ENCODE data around the gene UBP1. TPM values are rescaled to one million over a fixed set of nuclear protein-coding genes. Genes with fewer than 3 reads are reported as not detected.
"Not testable (repeated sequence)": the region's sequence is repeated elsewhere in the genome, so short reads cannot be mapped to it uniquely, and the experiment has no call there.

UBP1 gene
- 48.0 TPM for polyA plus RNA-seq (ENCODE audit: insufficient read length)

DNA sequence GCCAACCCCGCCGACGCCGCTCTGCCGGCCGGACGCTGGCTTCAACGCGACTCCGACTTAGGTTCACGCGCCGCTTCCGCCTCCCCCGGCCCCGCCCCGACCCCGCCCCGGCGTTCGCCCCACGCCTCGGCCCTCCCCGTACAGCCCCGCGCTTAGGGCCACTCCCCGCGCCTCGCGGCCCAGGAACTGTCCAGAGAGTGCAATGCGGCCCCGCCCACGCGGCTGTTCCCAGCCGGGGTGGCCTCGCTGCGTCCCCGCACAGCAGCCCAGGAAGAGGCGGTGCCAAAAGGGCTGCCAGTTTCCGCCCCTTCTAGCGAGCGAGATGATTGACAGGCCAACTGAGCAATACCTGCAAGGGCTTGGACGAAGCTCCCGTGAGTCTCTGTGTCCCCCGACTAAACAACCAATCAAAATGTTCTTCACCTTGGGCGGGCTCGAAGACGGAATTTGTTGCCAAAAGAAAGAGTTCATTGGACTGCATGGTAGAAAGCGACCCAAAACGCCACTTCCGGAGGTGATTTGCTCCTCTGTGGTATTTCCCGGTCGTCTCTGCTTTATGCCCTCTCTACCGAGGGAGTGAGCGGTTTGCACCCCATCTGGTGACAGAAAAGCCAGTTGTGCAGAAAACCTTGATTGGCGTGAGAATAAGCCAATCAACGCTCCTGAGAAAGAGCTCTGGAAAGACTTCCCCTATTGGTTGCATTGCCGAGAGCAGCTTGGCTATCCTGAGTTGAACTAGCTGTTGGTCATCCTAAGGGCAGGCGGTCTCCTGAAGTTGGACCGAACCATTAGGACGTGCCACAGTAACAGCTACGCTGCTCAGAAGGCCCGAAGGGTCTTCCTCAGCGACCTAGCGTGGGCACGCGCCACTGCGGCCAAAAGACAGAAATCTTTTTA lies at the start of gene UBP1:
UBP1 (minus strand) TSS at position 78 of the 897 bp plus-strand sequence. CDS start 557 bp downstream, outside the sequence.
- peak; percentile 100 for DNase-seq

- no peak for DNase-seq
These were observed 48.5 kb upstream of the UBP1 start for GRCh38 chr3:33488683-33489082.

DNA sequence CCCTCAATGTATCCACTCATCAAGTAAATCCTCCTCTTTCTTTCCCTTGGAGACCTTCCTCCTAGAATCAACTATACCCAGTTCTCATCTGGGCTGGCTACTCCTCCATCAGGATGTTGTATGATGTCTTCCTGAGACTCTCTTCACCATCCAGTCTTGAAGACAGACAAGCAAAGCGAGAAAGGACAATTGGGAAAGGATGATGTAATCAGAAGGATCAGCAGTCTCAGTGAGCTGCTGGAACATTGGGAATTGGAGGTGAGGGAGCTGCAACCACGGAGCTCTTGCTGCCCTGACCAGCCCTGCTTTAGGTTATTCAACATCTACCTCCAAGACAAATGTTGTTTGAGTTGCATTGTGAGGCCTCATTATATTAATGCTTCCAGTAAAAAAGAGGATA lies 48.0 kb upstream of the UBP1 start:
- DNase-seq, result no peak

- DNase-seq, result no peak
These were observed 41.9 kb upstream of the UBP1 start for GRCh38 chr3:33482111-33482521.

- DNase-seq, result no peak
These were observed 34.7 kb upstream of the UBP1 start for GRCh38 chr3:33474896-33475295.

GRCh38 chr3:33473813-33474212 lies 33.6 kb upstream of the UBP1 start:
- no peak for DNase-seq

GRCh38 chr3:33467786-33468185 lies 27.6 kb upstream of the UBP1 start:
- no peak for DNase-seq

- DNase-seq, result no peak
These were observed 20.9 kb upstream of the UBP1 start for GRCh38 chr3:33461097-33461496.

GRCh38 chr3:33459577-33459976 lies 19.4 kb upstream of the UBP1 start:
- not testable (repeated sequence) for DNase-seq

- DNase-seq, result no peak
These were observed 18.2 kb upstream of the UBP1 start for GRCh38 chr3:33458446-33458845.

GRCh38 chr3:33456756-33457155 lies 16.6 kb upstream of the UBP1 start:
- DNase-seq, result no peak

GRCh38 chr3:33453331-33453761 lies 13.1 kb upstream of the UBP1 start:
- no peak for DNase-seq

- not testable (repeated sequence) for DNase-seq
These were observed 11.8 kb upstream of the UBP1 start for GRCh38 chr3:33451994-33452393.

DNA sequence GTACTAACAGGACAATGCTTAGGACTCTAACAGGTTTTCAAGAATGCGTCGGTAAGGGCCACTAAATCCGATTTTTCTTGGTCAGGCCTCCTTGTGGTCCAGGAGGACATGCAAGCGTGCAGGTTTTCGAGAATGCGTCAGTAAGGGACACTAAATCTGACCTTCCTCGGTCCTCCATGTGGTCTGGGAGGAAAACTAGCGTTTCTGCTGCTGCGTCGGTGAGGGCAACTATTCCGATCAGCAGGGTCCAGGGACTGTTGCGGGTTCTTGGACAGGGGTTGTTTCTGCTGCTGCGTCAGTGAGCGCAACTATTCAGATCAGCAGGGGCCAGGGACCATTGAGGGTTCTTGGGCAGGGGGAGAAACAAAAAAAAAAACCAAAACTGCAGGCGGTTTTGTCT lies 7.8 kb upstream of the UBP1 start:
- no peak for DNase-seq

DNA sequence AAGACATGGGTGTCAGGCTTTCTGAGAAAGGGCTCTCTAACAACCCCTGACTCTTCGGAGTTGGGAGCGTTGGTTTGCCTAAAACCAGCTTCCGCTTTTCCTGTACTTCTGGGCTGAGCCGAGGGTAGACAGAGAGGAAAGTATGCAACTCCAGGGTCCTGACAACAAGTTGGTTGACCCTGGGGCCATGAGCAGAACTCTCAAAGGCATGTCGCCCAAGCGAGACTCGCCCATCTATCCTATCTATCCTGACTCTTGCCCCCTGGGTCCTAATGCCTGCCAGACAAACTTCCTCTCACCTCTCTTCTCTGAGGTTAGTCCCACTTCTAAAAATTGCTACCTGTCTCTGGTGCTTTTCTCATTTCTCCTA lies 7.0 kb upstream of the UBP1 start:
- DNase-seq, result not testable (repeated sequence)

DNA sequence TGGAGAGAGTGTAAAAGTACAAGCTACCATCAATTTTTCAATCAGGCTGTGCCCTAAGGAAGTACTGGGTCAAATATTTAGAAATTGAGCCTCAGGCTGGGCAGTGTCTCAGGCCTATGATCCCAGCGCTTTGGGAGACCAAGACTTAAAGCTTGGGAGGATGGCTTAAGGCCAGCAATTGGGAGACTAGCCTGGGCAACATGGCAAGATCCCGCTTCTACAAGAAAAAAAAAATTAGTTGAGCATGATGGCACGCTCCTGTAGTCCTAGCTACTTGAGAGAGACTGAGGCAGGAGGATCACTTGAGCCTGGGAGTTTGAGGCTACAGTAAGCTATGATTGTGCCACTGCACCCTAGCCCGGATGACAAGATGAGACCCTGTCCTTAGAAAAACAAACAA lies 2.0 kb upstream of the UBP1 start:
- DNase-seq, result no peak

DNA sequence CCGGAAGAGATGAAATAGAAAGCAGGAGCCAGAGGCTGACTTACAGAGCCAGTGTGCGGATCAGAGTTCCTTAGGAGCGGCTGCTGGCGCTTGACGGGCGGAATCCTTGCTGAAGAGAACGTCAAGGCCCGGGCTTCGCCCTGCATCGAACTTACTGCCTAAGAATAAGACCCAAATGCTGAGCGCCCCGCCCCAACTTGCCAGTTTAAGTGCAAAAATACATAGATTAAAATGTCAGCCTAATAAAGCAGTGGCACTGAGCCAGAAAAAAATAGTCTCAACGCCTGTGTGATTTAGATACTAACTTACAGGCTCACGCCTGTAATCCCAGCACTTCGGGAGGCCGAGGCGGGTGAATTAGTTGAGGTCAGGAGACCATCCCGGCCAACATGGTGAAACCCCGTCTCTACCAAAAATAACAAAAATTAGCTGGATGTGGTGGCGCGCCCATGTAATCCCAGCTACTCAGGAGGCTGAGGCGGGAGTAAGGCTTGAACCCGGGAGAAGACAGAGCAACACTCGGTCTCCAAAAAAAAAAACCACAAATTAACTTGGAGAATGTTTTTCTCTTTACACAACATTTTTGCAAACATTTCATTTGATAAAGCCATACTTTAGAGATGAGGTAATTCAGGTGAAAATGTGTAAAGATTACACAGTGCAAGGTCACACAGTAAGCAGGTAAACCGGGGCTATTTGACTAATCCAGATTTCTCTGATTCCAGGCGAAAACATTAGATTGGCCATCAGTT lies 1.2 kb upstream of the UBP1 start:
- DNase-seq, result no peak

- no peak for DNase-seq
These were observed 468 bp downstream of the UBP1 start for GRCh38 chr3:33439546-33440327.

- no peak for DNase-seq
These were observed 1.2 kb downstream of the UBP1 start for GRCh38 chr3:33438881-33439545.

GRCh38 chr3:33438284-33438668 lies 1.9 kb downstream of the UBP1 start:
- peak; percentile 44 for DNase-seq

DNA sequence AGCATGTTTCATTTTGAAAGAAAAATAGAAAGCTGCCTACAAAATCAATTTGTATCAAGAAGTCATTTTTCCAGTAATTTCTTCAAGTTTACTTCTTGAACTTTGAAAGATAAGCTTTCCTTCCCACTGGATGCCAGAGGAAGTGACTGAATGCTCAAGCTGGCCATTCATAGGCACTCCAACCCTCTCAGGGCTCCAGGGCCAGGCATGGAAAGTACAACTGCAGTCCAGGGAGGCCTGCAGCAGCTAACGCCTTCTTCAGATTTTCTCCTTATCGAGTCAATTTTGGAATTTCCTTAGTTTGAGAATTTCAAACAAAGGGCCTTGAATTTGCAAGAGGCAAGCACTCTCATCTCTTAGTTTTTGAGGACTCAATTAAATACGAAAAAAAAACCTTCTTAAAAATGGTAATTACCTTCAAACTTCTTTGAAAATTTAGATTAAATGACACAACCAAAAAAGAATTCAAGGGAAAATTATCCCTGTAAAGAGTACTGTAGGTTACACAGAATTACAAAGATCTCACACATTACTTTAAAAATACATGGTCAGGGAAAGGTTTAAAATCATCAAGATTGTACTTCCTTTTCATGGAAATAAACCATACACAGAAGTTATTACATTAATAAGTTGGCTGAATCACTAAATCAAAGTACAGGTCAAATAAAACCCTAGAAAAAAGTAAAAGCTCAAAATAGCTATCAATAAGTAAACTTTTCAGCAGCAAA lies 2.5 kb downstream of the UBP1 start:
- no peak for DNase-seq

DNA sequence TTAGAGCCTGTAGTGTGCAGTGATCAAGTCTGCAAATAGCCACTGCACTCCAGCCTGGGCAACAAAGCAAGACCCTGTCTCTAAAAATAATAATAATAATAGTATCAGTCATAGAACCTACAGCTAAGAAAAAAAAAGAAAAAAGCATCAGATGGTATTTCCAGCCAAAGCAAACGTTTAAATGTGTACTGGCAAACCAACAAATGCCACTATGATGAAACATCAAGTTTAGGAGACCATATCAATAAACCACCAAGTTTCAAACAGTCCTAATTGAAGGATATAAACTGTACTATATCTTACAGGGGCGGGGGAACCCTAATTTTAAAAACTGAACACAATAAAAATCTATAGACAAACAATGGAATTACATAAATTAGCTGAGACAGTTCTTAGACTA lies 6.4 kb downstream of the UBP1 start:
- no peak for DNase-seq
